Adrenal gland (tissue), 12 donors: ENCODE measurements around the gene PRR35. TPM values are rescaled to one million over a fixed set of nuclear protein-coding genes. Genes with fewer than 3 reads are reported as not detected.

Experiments
- DNase-seq, 7 donors: peaks; one replicate each; pipeline ENCODE4 v3.0.0-alpha.2; 2019 to 2020
- H3K27ac ChIP-seq, 5 donors: fragments of 200-600 bp; sonication (generic) in 4 of 5; 1 replicate in 3 of 5; 2 replicates in 2 of 5; pipeline versions ENCODE4 v1.5.1 to v1.8.0; 2016 to 2020; ENCODE audit warnings: mild to moderate bottlenecking in 1 of 5
- H3K27me3 ChIP-seq: fragments of 200-600 bp; 2 replicates; pipeline ENCODE4 v1.8.0; 2021
- H3K36me3 ChIP-seq, 2 donors: fragments of 200-600 bp; replicated peaks in 1 of 2; 1 replicate in 1 of 2; 2 replicates in 1 of 2; pipeline versions ENCODE4 v1.5.1 to v1.8.0; 2018 to 2022
- H3K4me1 ChIP-seq, 2 donors: fragments of 200-600 bp; replicated peaks in 1 of 2; 1 replicate in 1 of 2; 2 replicates in 1 of 2; pipeline versions ENCODE4 v1.5.1 to v1.8.0; 2018 to 2021
- H3K4me3 ChIP-seq, 4 donors: fragments of 200-600 bp; sonication (generic) in 3 of 4; one replicate each; pipeline ENCODE4 v1.5.1; 2016 to 2018
- H3K9me3 ChIP-seq, 3 donors: fragments of 200-600 bp; sonication (generic) in 1 of 3; replicated peaks in 1 of 3; 1 replicate in 2 of 3; 2 replicates in 1 of 3; pipeline versions ENCODE4 v1.5.1 to v1.8.0; 2016 to 2021
- CTCF ChIP-seq, 6 experiments: fragments of 450-650 bp in 4 of 6; fragments of 200-600 bp in 2 of 6; sonication (generic) in 1 of 6; IDR thresholded peaks; 1 replicate in 5 of 6; 2 replicates in 1 of 6; pipeline versions ENCODE4 v1.5.1 to v1.8.0; 2016 to 2021; ENCODE audit warnings: antibody characterized with exemption in 6 of 6, mild to moderate bottlenecking in 2 of 6, moderate library complexity in 1 of 6
- POLR2A ChIP-seq, 2 donors: fragments of 450-650 bp; IDR thresholded peaks; one replicate each; pipeline ENCODE4 v1.6.1; 2017; ENCODE audit warnings: antibody characterized with exemption in 2 of 2, mild to moderate bottlenecking in 2 of 2, moderate library complexity in 1 of 2
- WGBS, 4 donors: extraction: QIAGEN DNeasy Blood & Tissue Kit in 2 of 4; methylation state at CpG; one replicate each; pipeline versions ENCODE4 v1.1.5 to v1.1.7; 2013 to 2017; 5-methylcytosine and 5-hydroxymethylcytosine counted together
- intact Hi-C, 2 donors: fragments of 100-400 bp; cut with DNase I; formaldehyde crosslinking; loops; one replicate each; pipeline versions ENCODE4 v1.14.1 to v1.15.0; 2022 to 2023
- polyA plus RNA-seq, 3 donors: library from polyadenylated mRNA; stranded (reverse); fragments of 200-250 nt in 2 of 3; fragments of 350-450 nt in 1 of 3; fragmentation: Illumina TruSeq in 1 of 3; extraction: RNeasy Lipid Tissue Mini Kit (QIAGEN cat#74804) in 1 of 3; gene quantifications; one replicate each; pipeline ENCODE4 v1.2.3, GENCODE V29; 2013 to 2014
- total RNA-seq, 9 donors: library from RNA; depleted of rRNA in 4 of 9; stranded (reverse); fragments of >200 nt in 4 of 9; fragments of 120-200 nt in 1 of 9; fragmentation: NEBNext Ultra II Directional in 1 of 9; extraction: Animal tissue kit (Norgen Biotek cat#: 25700) in 1 of 9; gene quantifications; one replicate each; pipeline versions ENCODE4 v1.1.0 to v1.2.4, GENCODE V29; 2013 to 2023
- donor health status: healthy with polysubstance abuse.
- donor health status: Bipolar disorder and iron deficiency.
- donor health status: DM: yes; HTN: yes; CAD: no.
- donor health status: DM: no; HTN: no; CAD: no.
- donor health status: DM: no; HTN: no; CAD: no.
- donor health status: DM: yes; HTN: yes; CAD: no.

PRR35 gene
- total and polyA plus RNA-seq, 12 donors = not detected

DNA sequence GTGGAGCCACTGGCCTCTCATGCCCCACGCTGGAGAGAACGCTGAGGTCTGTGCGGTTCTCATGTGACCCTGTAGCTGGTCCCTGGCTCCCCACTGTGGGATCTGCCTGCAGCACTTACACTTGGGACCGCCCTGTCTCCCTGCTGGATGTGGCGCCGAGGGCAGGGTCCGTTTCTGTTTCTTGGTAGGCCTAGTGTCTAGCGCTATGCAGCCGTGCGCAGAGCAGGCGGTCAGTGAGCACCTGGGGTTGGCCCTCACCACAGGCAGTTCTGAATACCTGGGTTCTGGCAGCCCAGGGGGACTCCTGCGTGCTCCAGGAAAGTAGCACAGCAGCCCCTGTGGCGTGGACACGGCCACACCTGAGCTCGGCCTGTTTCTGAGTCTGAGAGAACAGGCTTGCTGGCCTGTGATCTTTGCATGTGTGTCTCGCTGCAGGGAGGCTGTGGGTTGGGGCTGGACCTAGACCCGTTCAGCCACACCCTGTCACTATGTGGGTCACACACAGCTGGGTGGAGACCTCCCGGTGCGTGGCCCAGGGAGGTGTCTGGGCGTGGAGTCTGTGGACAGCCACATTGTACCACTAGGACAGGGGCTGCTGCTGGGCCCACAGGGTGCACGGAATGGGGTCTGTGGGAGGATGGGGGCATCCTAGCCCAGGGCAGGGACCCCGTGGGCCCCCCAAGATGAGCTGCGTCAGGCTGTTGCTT, 29.9 kb upstream of the PRR35 start:
- WGBS, 4 donors = 91 to 93% (median 92%) methylated on average over 16 to 23 of the region's 23 CpGs
- Histone ChIP-seq H3K4me1 (peaks cover 38 to 50% of the 10 kb centered on the region in 2 donors), H3K27me3 (no peaks in the 10 kb centered on the region), H3K4me3 (no peak overlapping the region), H3K27ac (no peak overlapping the region), H3K9me3 (no peaks in the 10 kb centered on the region), H3K36me3 (no peaks in the 10 kb centered on the region)
- intact Hi-C loops = no loop called here
- DNase-seq = no peak
- TF ChIP-seq POLR2A (IDR thresholded peaks at IDR 0.05) (no peak), CTCF (IDR thresholded peaks at IDR 0.05) (no peak)

GRCh38 chr16:531494-532125, 28.6 kb upstream of the PRR35 start:
- Histone ChIP-seq H3K4me1 (peaks cover 26 to 43% of the 10 kb centered on the region in 2 donors), H3K9me3 (no peaks in the 10 kb centered on the region), H3K4me3 (no peak overlapping the region), H3K27me3 (no peaks in the 10 kb centered on the region), H3K36me3 (no peaks in the 10 kb centered on the region), H3K27ac (no peak overlapping the region)
- no peak for TF ChIP-seq POLR2A (IDR thresholded peaks at IDR 0.05)
- TF ChIP-seq CTCF (IDR thresholded peaks at IDR 0.05) = no peak
- intact Hi-C loops = no loop called here
- no peak for DNase-seq
- WGBS, 4 donors = 80 to 83% (median 81%) methylated on average over 8 to 16 of the region's 16 CpGs

- DNase-seq = peak in 6 of 7 donors; percentile 57 to 77 (median 67)
- peak in 1 of 6 experiments; percentile 17 for TF ChIP-seq CTCF (IDR thresholded peaks at IDR 0.05)
- TF ChIP-seq POLR2A (IDR thresholded peaks at IDR 0.05) = peak in 1 of 2 donors; percentile 31
- WGBS, 4 donors = 45 to 57% (median 48%) methylated on average over 3 to 30 of the region's 30 CpGs
- H3K27ac ChIP-seq = peak overlapping the region in 3 of 5 donors; percentile 17 to 44 (median 39)
- no peak overlapping the region for H3K4me3 ChIP-seq
- no peaks in the 10 kb centered on the region for H3K27me3 ChIP-seq
- H3K9me3 ChIP-seq = no peaks in the 10 kb centered on the region
- H3K36me3 ChIP-seq = no peaks in the 10 kb centered on the region
- peaks cover 20 to 39% of the 10 kb centered on the region in 2 donors for H3K4me1 ChIP-seq
- intact Hi-C loops = no loop called here
Measured at GRCh38 chr16:533391-534123, 26.6 kb upstream of the PRR35 start.

GRCh38 chr16:534135-534534, 26.1 kb upstream of the PRR35 start:
- Histone ChIP-seq H3K27me3 (no peaks in the 10 kb centered on the region), H3K36me3 (no peaks in the 10 kb centered on the region), H3K27ac (peak overlapping the region in 1 of 5 donors; percentile 39), H3K9me3 (no peaks in the 10 kb centered on the region), H3K4me1 (peaks cover 15 to 33% of the 10 kb centered on the region in 2 donors), H3K4me3 (no peak overlapping the region)
- intact Hi-C loops = no loop called here
- TF ChIP-seq CTCF (IDR thresholded peaks at IDR 0.05) (no peak), POLR2A (IDR thresholded peaks at IDR 0.05) (no peak)
- WGBS, 4 donors = 62 to 85% (median 72%) methylated on average over 5 to 21 of the region's 21 CpGs
- no peak for DNase-seq
